Right ventricle myocardium superior (tissue), 1 donor: Measurements from ENCODE around the gene LRRC75A. TPM values are rescaled to one million over a fixed set of nuclear protein-coding genes. Genes with fewer than 3 reads are reported as not detected.

Experiments
- ATAC-seq: fragments of 200-7000 bp; cut with Tn5 transposase; one replicate; pipeline ENCODE4 v1.9.1; 2020; ENCODE audit warnings: mild to moderate bottlenecking; ENCODE audit not compliant: poor library complexity
- DNase-seq: peaks from one replicate; pipeline ENCODE4 v3.0.0-alpha.2; 2020
- intact Hi-C: fragments of 100-400 bp; cut with DNase I; formaldehyde crosslinking; loops from one replicate; pipeline ENCODE4 v1.11.2; 2022
- total RNA-seq: library from RNA; stranded (reverse); fragmentation: NEBNext Ultra II Directional; extraction: Animal tissue kit (Norgen Biotek cat#: 25700); gene quantifications from one replicate; pipeline ENCODE4 v1.2.1, GENCODE V29; 2021
- donor health status: DM: no; HTN: yes; CAD: no; lungs with severe emphysema.

The LRRC75A gene
- total RNA-seq, 1 donor from 2014 or later, result 0.40 TPM

GRCh38 chr17:16495980-16496819 is 4.2 kb upstream of the LRRC75A start:
- ATAC-seq (no peak), DNase-seq (no peak)
- intact Hi-C loops, result no loop called here

- intact Hi-C loops, result no loop called here
- DNase-seq, result no peak
- no peak for ATAC-seq
Observed at GRCh38 chr17:16495561-16495960, 3.6 kb upstream of the LRRC75A start.

- no peak for DNase-seq
- intact Hi-C loops, result no loop called here
- ATAC-seq, result no peak
Observed at GRCh38 chr17:16494059-16494458, 2.1 kb upstream of the LRRC75A start.

- no peak for ATAC-seq
- intact Hi-C loops, result no loop called here
- DNase-seq, result no peak
Observed at GRCh38 chr17:16493531-16494046, 1.6 kb upstream of the LRRC75A start.

- DNase-seq (no peak), ATAC-seq (no peak)
- intact Hi-C loops, result no loop called here
Observed at GRCh38 chr17:16492613-16493530, 879 bp upstream of the LRRC75A start.

GRCh38 chr17:16491131-16491702 is 776 bp downstream of the LRRC75A start:
- ATAC-seq, result no peak
- intact Hi-C loops, result no loop called here
- peak; percentile 49 for DNase-seq

- intact Hi-C loops, result no loop called here
- no peak for ATAC-seq
- no peak for DNase-seq
Observed at GRCh38 chr17:16489431-16489830, 2.6 kb downstream of the LRRC75A start.

GRCh38 chr17:16488968-16489337 is 3.0 kb downstream of the LRRC75A start:
- DNase-seq (no peak), ATAC-seq (no peak)
- intact Hi-C loops, result no loop called here

- no peak for DNase-seq
- intact Hi-C loops, result no loop called here
- no peak for ATAC-seq
Observed at GRCh38 chr17:16488186-16488967, 3.6 kb downstream of the LRRC75A start.

GRCh38 chr17:16486373-16487250 is 5.4 kb downstream of the LRRC75A start:
- peak; percentile 86 for DNase-seq
- intact Hi-C loops, result no loop called here
- peak; percentile 80 for ATAC-seq

- ATAC-seq (no peak), DNase-seq (no peak)
- intact Hi-C loops, result no loop called here
Observed at GRCh38 chr17:16484445-16485175, 7.4 kb downstream of the LRRC75A start.

- DNase-seq, result no peak
- no peak for ATAC-seq
- intact Hi-C loops, result no loop called here
Observed at GRCh38 chr17:16483021-16483645, 8.9 kb downstream of the LRRC75A start.

- intact Hi-C loops, result no loop called here
- ATAC-seq, result no peak
- DNase-seq, result no peak
Observed at GRCh38 chr17:16482253-16482652, 9.7 kb downstream of the LRRC75A start.

GRCh38 chr17:16480995-16481394 is 11.0 kb downstream of the LRRC75A start:
- ATAC-seq, result no peak
- DNase-seq, result no peak
- intact Hi-C loops, result no loop called here

- intact Hi-C loops, result no loop called here
- DNase-seq (no peak), ATAC-seq (no peak)
Observed at GRCh38 chr17:16479264-16479663, 12.7 kb downstream of the LRRC75A start.

GRCh38 chr17:16478649-16479048 is 13.3 kb downstream of the LRRC75A start:
- DNase-seq (no peak), ATAC-seq (no peak)
- intact Hi-C loops, result no loop called here

GRCh38 chr17:16477666-16478065 is 14.3 kb downstream of the LRRC75A start:
- ATAC-seq (no peak), DNase-seq (no peak)
- intact Hi-C loops, result no loop called here
